ENCODE data around the gene SLC36A4.
"Not testable (repeated sequence)": the region's sequence is repeated elsewhere in the genome, so short reads cannot be mapped to it uniquely, and the experiment has no call there.

Gene SLC36A4

GRCh38 chr11:93193731-93194130, 4.1 kb downstream of the SLC36A4 start:
- no peak for TF ChIP-seq CTCF (IDR thresholded peaks at IDR 0.05; ENCODE audit: low read depth, low read length)

GRCh38 chr11:93192163-93192562, 5.6 kb downstream of the SLC36A4 start:
- H3K4me3 ChIP-seq (ENCODE audit: low read depth, low read length) = no peak overlapping the region
- no peak for TF ChIP-seq CTCF (IDR thresholded peaks at IDR 0.05; ENCODE audit: low read depth, low read length)

More at GRCh38 chr11:93193731-93194130, 4.1 kb downstream of the SLC36A4 start:
- no peak overlapping the region for H3K4me3 ChIP-seq (ENCODE audit: low read depth, low read length)

- TF ChIP-seq CTCF (IDR thresholded peaks at IDR 0.05; ENCODE audit: low read depth, low read length) = no peak
- H3K4me3 ChIP-seq (ENCODE audit: low read depth, low read length) = no peak overlapping the region
Observed at GRCh38 chr11:93189462-93189861, 8.3 kb downstream of the SLC36A4 start.

- H3K4me3 ChIP-seq (ENCODE audit: low read depth, low read length) = no peak overlapping the region
- TF ChIP-seq CTCF (IDR thresholded peaks at IDR 0.05; ENCODE audit: low read depth, low read length) = no peak
Observed at GRCh38 chr11:93188726-93189125, 9.1 kb downstream of the SLC36A4 start.

- no peak overlapping the region for H3K4me3 ChIP-seq (ENCODE audit: low read depth, low read length)
- no peak for TF ChIP-seq CTCF (IDR thresholded peaks at IDR 0.05; ENCODE audit: low read depth, low read length)
Observed at GRCh38 chr11:93187290-93187689, 10.5 kb downstream of the SLC36A4 start.

GRCh38 chr11:93177891-93178290, 19.9 kb downstream of the SLC36A4 start:
- not testable (repeated sequence) for H3K4me3 ChIP-seq (ENCODE audit: low read depth, low read length)

- H3K4me3 ChIP-seq (ENCODE audit: low read depth, low read length) = no peak overlapping the region
- peak; percentile 21; the same call in 1 of the 2 replicates for TF ChIP-seq CTCF (IDR thresholded peaks at IDR 0.05; ENCODE audit: low read depth, low read length)
Observed at GRCh38 chr11:93169950-93170561, 27.7 kb downstream of the SLC36A4 start.

- no peak overlapping the region for H3K4me3 ChIP-seq (ENCODE audit: low read depth, low read length)
- TF ChIP-seq CTCF (IDR thresholded peaks at IDR 0.05; ENCODE audit: low read depth, low read length) = no peak
Observed at GRCh38 chr11:93169143-93169542, 28.6 kb downstream of the SLC36A4 start.

Data from WI38 (cell line).